Heart left ventricle (tissue), 13 donors: ENCODE data around the gene LRPAP1.
"Not testable (repeated sequence)": the region's sequence is repeated elsewhere in the genome, so short reads cannot be mapped to it uniquely, and the experiment has no call there.

Source experiments
- POLR2A ChIP-seq, 2 donors: fragments of 450-650 bp; IDR thresholded peaks; one replicate each; pipeline ENCODE4 v1.6.1; 2017; ENCODE audit warnings: antibody characterized with exemption in 2 of 2, mild to moderate bottlenecking in 2 of 2, moderate library complexity in 2 of 2
- TF ChIP-seq, protein P1 (sequence below), 12 donors: fragments of 200-600 bp; sonication (generic) in 4 of 12; IDR thresholded peaks; one replicate each; pipeline versions ENCODE4 v1.5.0 to v1.8.0; 2018 to 2022; ENCODE audit warnings: antibody characterized with exemption in 12 of 12, mild to moderate bottlenecking in 5 of 12
- donor health status: ischemic (EF 13 %, LVEDD 7.1; RV severe dilation, severe dysfunction).
- donor health status: DM: no; HTN: yes; CAD: no.
- donor health status: DM: no; HTN: no; CAD: no.
- donor health status: ischemic (EF 25% LVEDD 6.9; RV normal size, moderate dysfunction).
- donor health status: ischemic (EF 25% LVEDD 5.7; RV mildly dilated, moderate dysfunction).
- donor health status: ischemic (EF 35%, LVEDD 5.7; RV mildly dilated, moderate dysfunction).
- donor health status: nonischemic (EF 11% LVEDD 7.7; RV severe dilation, severe dysfunction).
- donor health status: DM: yes; HTN: yes; CAD: no.
- donor health status: PGD.
- donor health status: ischemic (EF 29% LVEDD 5.4; RV normal size, mild dysfunction).
- donor health status: nonischemic (EF 23%, LVEDD 6.1; RV moderate dilation, normal function).

DNA sequence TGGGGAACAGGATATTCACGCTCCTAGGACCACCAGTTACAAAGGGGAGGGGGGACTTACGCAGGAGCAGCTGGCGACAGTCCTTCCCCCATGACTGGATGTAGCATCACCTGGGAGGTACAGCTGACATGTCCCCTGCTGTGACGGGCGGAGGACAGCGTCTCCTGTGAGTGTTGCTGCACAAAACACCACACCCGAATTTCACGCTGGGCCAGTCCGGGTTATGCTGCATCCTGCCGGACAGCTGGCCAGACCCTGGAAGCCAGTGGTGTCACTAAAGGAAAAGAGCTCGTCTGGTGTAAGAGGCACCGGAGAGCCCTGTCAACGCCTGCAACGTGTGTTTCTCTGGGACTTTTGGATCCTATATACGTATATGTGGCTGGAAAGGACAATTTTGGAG, 38.7 kb upstream of the LRPAP1 start:
- TF ChIP-seq POLR2A (IDR thresholded peaks at IDR 0.05): not testable (repeated sequence)
- TF ChIP-seq, protein P1, sequence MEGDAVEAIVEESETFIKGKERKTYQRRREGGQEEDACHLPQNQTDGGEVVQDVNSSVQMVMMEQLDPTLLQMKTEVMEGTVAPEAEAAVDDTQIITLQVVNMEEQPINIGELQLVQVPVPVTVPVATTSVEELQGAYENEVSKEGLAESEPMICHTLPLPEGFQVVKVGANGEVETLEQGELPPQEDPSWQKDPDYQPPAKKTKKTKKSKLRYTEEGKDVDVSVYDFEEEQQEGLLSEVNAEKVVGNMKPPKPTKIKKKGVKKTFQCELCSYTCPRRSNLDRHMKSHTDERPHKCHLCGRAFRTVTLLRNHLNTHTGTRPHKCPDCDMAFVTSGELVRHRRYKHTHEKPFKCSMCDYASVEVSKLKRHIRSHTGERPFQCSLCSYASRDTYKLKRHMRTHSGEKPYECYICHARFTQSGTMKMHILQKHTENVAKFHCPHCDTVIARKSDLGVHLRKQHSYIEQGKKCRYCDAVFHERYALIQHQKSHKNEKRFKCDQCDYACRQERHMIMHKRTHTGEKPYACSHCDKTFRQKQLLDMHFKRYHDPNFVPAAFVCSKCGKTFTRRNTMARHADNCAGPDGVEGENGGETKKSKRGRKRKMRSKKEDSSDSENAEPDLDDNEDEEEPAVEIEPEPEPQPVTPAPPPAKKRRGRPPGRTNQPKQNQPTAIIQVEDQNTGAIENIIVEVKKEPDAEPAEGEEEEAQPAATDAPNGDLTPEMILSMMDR (IDR thresholded peaks at IDR 0.05): not testable (repeated sequence)
